Measurements from ENCODE around the gene TRPC1.

DNA sequence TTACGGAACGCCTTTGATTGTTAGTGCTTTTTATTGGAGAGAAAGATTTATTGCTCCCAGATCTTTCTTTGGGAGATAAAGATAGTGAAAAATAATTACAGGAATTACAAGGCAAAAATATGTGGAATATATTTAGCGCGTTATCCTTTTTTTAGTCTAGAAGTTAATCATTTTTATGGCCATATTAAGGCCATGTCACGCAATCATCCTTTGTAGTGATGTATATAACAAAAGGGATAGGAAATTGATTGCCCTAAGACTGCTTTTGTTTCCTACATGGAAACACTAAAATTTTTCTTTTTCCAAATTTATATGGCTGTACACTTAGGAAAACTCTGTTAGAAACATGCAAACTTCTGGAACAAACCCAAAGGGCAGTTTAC lies 1.5 kb downstream of the TRPC1 start:
- TF ChIP-seq ZNF274 (IDR thresholded peaks at IDR 0.05; ENCODE audit: low read depth, low read length): no peak
- TF ChIP-seq SUZ12 (IDR thresholded peaks at IDR 0.05; ENCODE audit: extremely low read depth, insufficient read depth, insufficient read length): no peak

Data from NT2/D1 (cell line).